HG02623 (cell line): Measurements from ENCODE around the gene CNTNAP2.
A peak's percentile ranks its signal among the peaks of the same experiment; 100 is the strongest.
"Not testable (repeated sequence)": the region's sequence is repeated elsewhere in the genome, so short reads cannot be mapped to it uniquely, and the experiment has no call there.

Source experiments
- ATAC-seq: cut with Tn5 transposase; IDR thresholded peaks from one replicate; pipeline ENCODE4 v1.9.1; 2021; ENCODE audit warnings: moderate library complexity; ENCODE audit not compliant: unreplicated experiment

Gene CNTNAP2

DNA sequence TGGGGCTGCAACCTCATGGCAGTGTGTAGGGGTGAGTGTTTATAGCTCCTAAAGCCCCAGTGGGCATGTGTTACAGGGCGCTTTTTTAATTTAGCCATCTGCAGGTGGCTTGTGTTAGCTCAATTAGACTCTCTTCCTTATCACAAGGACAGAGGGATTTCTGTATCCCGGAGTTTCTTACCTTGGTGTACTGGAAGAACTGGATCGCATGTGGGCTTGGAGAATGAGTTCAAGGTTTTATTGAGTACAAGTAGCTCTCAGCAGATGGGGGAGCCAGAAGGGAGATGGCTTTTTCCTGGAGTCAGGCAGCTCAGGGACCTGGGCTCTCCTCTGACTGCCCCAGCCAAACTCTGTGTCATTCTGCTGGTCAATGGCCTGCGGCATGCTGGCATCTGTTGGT lies 2320.4 kb downstream of the CNTNAP2 start:
- no peak for ATAC-seq

DNA sequence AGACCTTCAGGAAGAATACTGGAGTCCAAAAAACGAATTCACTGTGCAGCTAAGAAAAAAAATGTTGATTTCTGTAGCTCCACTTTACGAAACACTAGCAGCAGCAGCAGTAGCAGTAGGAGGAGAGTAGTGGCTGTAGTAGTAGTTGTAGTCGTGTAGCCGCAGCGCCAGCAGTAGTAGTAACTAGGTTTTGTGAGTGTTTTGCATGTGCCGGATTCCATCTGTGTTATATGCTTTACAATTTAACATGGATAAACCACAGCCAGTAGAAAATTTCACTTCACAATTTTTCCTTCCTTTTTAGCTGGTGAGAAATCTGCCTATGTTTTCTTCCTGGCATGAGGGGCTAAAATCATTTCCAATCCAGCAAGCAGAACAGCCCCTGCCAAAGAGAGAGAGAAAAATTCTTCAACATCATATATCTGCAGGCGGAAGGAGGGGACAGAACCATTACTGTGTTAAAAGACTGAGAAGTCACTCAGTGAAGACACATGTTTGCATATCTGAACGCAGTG lies 2325.6 kb downstream of the CNTNAP2 start:
- no peak for ATAC-seq

DNA sequence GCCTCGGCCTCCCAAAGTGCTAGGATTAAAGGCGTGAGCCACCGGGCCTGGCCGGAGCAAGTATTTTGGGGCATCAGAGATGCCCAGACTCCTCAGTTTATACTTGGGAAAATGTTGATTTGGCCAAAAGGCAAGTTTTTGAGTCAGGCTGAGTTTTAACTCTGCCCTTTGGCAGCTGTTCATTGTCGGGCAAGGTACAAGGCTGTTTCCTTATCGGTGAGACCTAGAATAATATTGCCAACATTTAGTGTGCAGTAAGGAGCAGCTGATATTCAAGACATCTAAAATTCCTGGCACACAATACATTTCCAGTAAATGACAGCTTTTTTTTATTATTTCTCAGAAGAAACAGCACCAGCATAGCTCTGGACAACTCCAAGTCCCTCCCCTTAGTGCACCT lies 2326.3 kb downstream of the CNTNAP2 start:
- ATAC-seq = no peak

DNA sequence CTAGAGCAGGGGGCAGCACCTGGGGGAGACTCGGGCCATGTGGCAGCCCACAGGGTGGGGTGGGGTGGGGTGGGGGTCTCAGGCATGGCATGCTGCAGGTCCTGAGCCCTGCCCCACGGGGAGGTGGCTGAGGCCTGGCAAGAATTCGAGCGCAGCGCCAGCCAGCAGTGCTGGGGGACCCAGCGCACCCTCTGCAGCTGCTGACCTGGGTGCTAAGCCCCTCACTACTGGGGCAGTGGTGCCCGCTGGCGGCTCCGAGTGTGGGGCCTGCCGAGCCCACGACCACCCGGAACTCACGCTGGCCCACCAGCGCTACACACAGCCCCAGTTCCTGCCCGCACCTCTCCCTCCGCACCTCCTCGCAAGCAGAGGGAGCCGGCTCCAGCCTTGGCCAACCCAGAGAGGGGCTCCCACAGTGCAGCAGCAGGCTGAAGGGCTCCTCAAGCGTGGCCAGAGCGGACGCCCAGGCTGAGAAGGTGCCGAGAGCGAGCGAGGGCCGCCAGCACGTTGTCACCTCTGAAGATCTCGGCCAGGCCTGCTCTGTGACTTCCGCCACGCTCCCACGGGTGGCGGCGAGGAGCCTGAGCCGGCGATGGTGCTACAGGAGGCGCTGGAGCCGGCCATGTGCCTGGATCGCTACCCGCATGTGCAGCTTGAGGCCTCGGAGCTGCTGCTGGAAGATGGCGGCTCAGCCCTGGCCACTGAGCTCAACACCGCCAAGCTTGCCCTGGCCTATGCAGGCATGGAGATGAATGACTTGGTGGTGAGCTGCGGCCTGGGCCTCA lies 2328.9 kb downstream of the CNTNAP2 start:
- ATAC-seq = no peak

DNA sequence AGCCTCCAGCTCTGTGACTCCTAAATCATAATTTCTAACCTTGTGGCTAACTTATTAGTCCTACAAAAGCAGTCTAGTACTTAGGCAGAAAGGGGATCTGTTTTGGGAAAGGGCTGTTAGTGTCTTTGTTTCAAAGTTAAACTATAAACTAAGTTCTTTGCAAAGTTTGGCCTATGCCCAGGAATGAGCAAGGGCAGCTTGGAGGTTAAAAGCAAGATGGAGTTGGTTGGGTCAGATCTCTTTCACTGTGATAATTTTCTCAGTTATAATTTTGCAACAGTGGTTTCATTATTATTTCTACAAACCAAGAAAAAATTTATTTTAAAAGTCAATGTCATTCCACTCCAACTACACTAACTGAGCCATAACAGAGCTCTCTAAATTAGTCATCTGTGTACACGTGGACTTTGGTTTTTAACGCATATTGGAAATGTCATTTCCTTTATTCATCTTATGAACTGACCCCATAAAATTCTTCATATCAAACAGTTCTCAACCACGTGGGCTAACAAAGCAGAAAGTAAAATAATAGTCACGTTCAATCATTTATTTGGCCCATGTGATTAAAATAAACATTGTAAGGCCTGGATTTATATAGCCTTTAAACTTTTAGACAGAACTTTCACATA lies 2330.7 kb downstream of the CNTNAP2 start:
- ATAC-seq = peak; percentile 90

DNA sequence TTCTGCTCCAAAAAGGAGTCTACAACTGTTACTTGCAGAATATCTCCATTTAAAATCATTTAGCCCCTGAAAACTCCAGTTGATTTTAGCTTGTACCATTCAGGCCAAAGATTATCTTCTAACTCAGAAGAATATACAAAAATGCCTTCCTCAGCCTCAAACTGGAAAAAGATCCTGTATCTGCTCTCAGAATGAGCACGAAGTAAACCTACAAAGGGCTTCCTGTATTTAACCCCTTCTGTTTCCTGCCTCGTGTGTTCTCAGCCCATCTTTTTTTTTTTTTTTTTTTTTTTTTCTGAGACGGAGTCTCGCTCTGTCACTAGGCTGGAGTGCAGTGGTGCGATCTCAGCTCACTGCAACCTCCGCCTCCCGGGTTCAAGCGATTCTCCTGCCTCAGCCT lies 2334.9 kb downstream of the CNTNAP2 start:
- not testable (repeated sequence) for ATAC-seq

DNA sequence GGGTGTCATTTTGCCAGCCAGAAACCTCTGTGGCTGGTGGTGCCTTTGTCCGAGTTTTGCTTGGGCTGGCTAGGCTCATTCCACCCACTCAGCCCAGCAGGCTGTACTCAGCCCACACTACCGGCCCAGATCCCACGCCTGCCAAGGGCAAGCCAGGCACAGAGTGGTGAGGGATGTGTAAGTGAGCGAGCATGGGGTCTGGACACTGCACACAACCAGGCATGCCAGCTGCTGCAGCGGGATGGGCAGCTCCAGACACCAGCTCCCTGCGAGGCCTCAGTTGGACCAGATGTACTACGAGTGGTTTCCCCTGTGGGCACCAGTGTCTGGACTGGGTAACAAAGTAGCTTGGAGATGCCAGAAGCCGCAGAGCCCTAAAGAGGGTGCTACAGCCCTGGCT lies 2339.8 kb downstream of the CNTNAP2 start:
- ATAC-seq = no peak

DNA sequence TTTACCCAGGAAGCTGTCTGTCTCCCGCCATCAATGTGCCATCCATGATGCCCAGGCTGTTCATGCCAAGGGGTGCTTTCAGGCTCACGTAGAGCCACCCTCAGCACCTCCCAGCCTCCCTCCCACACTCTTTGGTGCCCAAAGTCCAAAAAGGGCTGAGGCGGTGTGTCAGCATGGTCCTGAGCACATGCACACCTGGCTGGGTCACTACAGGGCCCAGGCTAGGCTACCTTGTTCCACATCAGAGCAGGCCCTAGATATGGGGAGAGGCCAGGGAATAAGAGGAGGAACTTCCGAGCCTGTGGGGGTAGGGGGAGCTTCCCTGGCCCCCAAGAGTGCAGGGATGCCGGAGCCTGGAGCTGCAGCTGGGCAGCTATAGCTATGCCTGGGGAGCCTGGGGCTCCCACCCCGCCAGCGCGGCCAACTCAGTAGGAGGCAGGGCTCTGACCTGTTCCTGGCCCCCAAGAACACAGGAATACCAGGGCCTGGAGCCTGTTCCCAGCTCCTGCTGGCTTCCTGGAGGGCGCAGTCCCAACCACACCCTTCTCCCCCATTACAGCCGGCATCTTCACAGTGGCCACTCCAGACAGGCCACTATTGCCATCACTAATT lies 2340.8 kb downstream of the CNTNAP2 start:
- ATAC-seq = no peak

DNA sequence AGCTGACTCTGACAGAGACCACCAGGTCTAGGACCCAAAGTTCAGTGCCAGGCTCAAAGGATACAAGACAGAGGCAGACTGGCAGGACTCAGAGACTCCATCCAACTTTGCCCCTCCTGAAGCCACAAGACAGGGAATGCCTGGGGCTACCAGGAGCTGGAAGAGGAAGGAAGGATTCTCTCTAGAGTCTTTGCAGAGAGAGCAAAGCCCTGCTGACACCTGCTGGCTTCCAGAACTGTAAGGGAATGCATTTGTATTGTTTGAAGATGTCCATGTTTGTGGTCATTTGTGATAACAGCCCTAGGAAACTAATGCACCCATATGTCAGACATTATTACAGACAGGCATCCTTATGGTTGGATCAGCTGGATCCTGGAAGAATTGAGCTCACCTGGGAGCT lies 2341.7 kb downstream of the CNTNAP2 start:
- ATAC-seq = no peak

DNA sequence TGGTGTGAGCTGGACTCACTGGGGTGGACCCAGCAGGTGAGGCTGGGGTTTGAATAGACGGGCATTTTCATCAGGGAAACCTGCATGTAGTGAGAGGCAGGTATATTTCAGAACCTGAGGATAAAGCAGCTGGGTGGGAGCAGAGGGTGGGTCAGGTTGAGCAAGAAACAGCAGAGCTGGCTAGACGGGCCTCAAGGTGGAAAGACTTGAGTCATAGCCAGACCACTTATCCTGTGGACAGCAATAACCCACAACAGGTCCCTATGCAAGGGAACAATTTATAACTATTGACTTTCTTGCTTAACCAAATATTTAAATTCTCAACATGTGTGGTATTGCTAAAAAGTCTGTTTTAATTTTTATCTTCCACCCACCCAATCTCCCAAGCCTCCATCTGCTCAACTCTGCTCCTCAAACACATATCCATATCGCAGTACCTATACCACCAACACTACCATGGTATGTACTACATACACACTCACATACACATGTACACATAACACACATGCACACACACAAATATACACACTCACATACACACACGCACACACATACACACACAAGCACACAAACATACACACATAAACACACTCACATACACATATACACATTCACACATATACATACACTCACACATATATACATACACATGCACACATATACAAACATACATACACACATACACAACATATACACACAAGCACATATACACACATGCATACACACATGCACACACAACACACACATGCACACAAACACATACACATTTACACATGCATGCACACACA lies 2345.0 kb downstream of the CNTNAP2 start:
- no peak for ATAC-seq

DNA sequence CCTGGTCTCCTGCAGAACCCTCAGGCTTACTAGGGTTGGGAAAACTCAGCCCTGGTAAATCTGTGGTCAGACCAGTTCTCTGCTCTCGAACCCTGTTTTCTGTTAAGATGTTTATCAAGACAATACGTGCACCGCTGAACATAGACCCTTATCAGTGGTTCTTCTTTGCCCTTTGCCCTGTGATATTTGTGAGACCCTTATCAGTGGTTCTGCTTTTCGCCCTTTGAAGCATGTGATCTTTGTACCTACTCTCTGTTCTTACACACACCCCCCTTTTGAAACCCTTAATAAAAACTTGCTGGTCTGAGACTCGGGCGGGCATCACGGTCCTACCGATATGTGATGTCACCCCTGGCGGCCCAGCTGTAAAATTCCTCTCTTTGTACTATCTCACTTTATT lies 2346.2 kb downstream of the CNTNAP2 start:
- ATAC-seq = not testable (repeated sequence)

DNA sequence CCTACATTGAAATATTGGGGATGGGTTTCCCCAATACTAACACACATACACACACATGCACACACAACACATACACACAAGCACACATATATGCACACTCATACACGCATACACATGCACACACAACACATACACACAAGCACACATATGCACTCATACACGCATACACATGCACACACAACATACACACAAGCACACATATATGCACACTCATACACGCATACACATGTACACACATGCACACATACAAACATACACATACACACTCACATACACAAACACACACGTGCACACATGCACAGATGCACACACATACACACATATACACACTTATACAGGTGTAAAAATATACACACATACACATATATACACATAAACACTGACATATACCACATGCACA lies 2346.6 kb downstream of the CNTNAP2 start:
- no peak for ATAC-seq

DNA sequence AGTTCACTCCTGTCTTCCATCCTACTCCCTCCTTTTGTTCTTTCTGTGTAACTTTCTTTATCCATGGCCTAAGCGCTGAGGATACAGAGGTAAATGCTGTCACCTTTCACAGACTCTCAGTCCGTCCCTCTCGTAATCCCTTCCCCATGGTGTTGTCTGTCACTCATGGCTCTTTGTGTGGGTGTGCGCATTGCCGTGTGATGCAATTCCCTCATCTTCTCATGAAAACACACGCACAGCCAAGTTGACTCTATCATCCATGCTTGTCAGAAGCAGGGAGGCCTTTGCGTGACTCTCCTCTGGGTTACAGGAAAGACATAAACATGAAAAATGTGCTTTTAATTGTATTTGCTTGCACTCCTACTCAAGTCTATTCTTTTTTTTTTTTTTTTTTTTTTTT lies 2348.3 kb downstream of the CNTNAP2 start:
- no peak for ATAC-seq

DNA sequence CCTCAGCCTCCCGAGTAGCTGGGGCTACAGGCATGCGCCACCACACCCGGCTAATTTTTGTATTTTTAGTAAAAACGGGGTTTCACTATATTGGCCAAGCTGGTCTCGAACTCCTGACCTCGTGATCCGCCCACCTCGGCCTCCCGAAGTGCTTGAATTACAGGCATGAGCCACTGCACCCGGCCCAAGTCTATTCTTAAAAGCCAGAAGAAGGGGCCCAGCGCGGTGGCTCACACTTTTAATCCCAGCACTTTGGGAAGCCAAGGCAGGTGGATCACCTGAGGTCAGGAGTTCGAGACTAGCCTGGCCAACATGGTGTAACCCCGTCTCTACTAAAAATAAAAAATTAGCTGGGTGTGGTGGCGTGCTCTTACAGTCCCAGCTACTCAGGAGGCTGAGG lies 2348.8 kb downstream of the CNTNAP2 start:
- ATAC-seq = not testable (repeated sequence)

DNA sequence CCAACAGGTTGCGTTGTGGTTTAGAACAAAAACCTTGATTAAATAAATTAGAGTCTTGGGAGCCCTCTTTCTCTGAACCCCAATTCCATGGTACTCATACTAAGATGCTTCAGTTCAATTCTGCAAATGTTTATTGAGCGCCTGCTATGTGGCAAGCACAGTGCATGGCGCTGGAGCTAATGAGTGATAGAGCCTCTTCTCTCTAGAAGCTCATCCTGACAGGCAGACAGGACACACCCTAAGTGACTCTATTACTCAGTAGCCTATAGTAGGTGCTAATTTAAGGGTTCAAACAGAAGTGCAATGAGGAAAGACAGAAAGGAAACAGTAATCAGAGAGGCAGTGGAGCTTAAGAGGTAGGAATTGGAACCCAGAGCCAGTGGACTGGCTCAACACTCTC lies 2349.5 kb downstream of the CNTNAP2 start:
- ATAC-seq = no peak

DNA sequence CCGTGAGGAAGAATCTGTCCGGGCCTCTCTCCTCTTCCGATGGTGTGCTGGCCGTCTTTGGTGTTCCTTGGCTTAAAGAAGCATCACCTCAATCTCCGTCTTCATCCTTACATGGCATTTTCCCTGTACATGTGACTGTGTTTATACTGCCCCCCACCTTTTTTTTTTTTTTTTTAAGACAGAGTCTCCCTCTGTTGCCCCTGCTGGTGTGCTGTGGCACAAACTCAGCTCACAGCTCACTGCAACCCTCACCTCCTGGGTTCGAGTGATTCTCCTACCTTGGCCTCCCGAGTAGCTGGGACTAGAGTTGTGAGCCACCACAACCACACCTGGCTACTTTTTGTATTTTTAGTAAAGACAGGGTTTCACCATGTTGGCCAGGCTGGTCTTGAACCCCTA lies 2352.1 kb downstream of the CNTNAP2 start:
- no peak for ATAC-seq
